K562 (cell line): ENCODE results near the gene IPO11.
"Not testable (repeated sequence)": the region's sequence is repeated elsewhere in the genome, so short reads cannot be mapped to it uniquely, and the experiment has no call there.

Source experiments
- DACH1 ChIP-seq: fragments of 450-650 bp; IDR thresholded peaks from 2 replicates; pipeline ENCODE4 v1.6.1; 2018; ENCODE audit not compliant: partially characterized antibody
- EZH2 ChIP-seq: IDR thresholded peaks from 2 replicates; pipeline ENCODE4 v1.6.1; 2012; ENCODE audit warnings: low read depth, mild to moderate bottlenecking, inconsistent platforms, low read length, borderline replicate concordance
- MECOM ChIP-seq: fragments of 250-450 bp; sonication (Bioruptor Pico); IDR thresholded peaks from 2 replicates; pipeline ENCODE4 v1.8.0; 2022; ENCODE audit warnings: inconsistent platforms
- XRCC3 ChIP-seq: fragments of 450-650 bp; IDR thresholded peaks from 2 replicates; pipeline ENCODE4 v1.6.1; 2017; ENCODE audit warnings: mild to moderate bottlenecking, moderate library complexity
- XRCC5 ChIP-seq: fragments of 200-400 bp; formaldehyde crosslinking; IDR thresholded peaks from 2 replicates; pipeline ENCODE4 v1.6.1; 2017; ENCODE audit warnings: low read depth, mild to moderate bottlenecking, low read length
- ZNF384 ChIP-seq: IDR thresholded peaks from 2 replicates; pipeline ENCODE4 v1.6.1; 2012; ENCODE audit warnings: low read depth, low read length, improper control_type of control experiment
- TF ChIP-seq, protein P1 (sequence below), 2 experiments: fragments of 450-650 bp in 1 of 2; sonication (generic) in 1 of 2; formaldehyde crosslinking; conservative IDR thresholded peaks; 2 replicates each; pipeline versions ENCODE4 v1.4.0 to v1.8.1; 2020 to 2022; ENCODE audit warnings: mild to moderate bottlenecking in 1 of 2, missing genetic modification reagents in 1 of 2
- TF ChIP-seq, protein P2 (sequence below), 3 experiments: IDR thresholded peaks in 2 of 3; conservative IDR thresholded peaks in 1 of 3; 2 replicates each; pipeline ENCODE4 v1.5.1; 2011 to 2012; ENCODE audit warnings: low read length in 3 of 3, mild to moderate bottlenecking in 3 of 3, control low read depth in 2 of 3, improper control_type of control experiment in 1 of 3, inconsistent platforms in 1 of 3, low read depth in 1 of 3, mixed read lengths in 1 of 3, moderate library complexity in 1 of 3; ENCODE audit not compliant: insufficient read depth in 2 of 3

DNA sequence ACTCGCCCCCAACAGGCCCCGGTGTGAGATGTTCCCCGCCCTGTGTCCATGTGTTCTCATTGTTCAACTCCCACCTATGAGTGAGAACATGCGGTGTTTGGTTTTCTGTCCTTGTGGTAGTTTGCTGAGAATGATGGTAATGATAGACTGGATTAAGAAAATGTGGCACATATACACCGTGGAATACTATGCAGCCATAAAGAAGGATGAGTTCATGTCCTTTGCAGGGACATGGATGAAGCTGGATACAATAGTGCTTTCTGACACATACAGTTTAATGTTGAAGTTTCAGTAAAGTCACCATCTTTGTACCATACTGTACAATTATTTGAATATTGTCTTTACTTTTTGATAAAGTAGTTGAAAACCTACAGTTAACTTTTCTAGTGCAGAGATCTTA is 96.2 kb downstream of the IPO11 start:
- TF ChIP-seq, protein P1, sequence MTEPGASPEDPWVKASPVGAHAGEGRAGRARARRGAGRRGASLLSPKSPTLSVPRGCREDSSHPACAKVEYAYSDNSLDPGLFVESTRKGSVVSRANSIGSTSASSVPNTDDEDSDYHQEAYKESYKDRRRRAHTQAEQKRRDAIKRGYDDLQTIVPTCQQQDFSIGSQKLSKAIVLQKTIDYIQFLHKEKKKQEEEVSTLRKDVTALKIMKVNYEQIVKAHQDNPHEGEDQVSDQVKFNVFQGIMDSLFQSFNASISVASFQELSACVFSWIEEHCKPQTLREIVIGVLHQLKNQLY (CRISPR knock-in tag; conservative IDR thresholded peaks at IDR 0.05): not testable (repeated sequence)
- not testable (repeated sequence) for TF ChIP-seq EZH2, ZNF384, XRCC5, MECOM, XRCC3, DACH1
- TF ChIP-seq, protein P2, sequence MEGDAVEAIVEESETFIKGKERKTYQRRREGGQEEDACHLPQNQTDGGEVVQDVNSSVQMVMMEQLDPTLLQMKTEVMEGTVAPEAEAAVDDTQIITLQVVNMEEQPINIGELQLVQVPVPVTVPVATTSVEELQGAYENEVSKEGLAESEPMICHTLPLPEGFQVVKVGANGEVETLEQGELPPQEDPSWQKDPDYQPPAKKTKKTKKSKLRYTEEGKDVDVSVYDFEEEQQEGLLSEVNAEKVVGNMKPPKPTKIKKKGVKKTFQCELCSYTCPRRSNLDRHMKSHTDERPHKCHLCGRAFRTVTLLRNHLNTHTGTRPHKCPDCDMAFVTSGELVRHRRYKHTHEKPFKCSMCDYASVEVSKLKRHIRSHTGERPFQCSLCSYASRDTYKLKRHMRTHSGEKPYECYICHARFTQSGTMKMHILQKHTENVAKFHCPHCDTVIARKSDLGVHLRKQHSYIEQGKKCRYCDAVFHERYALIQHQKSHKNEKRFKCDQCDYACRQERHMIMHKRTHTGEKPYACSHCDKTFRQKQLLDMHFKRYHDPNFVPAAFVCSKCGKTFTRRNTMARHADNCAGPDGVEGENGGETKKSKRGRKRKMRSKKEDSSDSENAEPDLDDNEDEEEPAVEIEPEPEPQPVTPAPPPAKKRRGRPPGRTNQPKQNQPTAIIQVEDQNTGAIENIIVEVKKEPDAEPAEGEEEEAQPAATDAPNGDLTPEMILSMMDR (IDR thresholded peaks at IDR 0.05 in 2 of 3, conservative IDR thresholded peaks at IDR 0.05 in 1 of 3; ENCODE audit: insufficient read depth in 2 of 3, low read depth in 1 of 3, low read length in 3 of 3): not testable (repeated sequence)
